ENCODE measurements around the gene CYSLTR2.
"Not testable (repeated sequence)": the region's sequence is repeated elsewhere in the genome, so short reads cannot be mapped to it uniquely, and the experiment has no call there.

CYSLTR2 gene

DNA sequence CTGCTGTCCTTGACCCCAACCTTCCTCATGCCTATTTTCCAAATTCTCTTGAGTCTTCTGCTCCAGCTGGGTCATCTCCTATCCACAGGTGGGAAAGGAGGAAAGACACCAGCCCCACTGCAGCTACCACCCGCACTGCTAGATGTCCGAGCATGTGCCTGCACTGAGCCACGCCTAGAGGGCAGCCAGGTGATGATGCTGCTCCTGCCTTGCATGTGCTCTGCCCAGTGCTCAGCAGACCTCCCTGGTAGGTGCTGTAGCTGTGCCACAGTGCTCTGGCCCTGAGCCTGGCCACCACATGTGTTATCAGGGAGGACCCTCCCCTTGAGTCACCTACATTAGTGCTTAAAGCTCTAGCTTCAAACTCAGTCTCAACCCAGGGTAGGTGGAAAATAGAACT, 6.9 kb upstream of the CYSLTR2 start:
- no peak for DNase-seq

GRCh38 chr13:48647625-48648024, 6.1 kb upstream of the CYSLTR2 start:
- DNase-seq, result no peak

DNA sequence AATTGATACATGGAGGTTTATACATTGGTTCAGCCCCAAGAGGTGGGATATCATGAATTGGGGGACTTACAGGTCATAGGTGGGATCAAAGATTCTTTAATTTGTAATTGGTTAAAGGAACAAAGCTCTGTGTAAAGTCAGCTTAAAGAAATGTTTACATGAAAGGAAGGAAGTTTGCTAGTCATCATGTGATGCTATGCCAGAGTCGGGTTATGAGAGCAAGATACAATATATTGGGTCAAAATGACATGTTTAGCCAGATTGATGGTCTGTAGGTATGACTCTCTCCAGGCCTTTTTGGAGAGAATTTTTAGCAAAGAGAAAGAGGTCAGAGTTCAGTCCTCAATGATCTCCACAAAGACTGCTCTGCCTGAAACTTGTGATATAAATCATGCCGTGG, 5.3 kb upstream of the CYSLTR2 start:
- DNase-seq, result no peak

DNA sequence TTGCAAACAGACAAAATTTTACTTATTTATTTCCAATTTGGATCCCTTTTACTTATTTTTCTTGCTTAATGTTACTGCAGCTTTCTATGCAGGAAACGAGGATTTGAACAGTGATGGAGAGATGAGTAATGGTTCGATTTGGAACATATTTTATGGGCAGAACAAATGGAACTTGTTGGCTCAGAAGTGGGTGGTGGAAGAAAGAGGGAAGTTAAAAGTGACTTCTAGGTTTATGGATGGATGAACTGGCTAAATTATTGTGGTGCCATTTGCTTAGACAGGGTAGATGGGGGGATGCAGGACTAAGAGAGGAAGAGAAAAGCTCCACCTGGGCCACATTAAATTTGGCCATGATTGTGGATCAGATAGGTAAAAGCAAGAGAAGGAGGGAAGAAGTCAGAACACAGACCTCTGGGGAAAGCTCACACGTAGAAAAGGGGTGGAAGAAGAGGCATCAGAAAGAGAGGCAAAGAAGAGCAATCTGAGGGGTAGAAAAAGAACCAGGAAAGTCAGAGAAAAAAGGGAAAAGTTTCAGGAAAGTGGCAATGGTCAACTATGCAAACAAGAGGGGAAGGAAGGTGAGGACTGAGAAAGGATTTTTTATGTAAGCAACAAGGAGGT, 768 bp upstream of the CYSLTR2 start:
- DNase-seq, result no peak

- DNase-seq, result no peak
Observed at GRCh38 chr13:48654511-48654910, 782 bp downstream of the CYSLTR2 start.

- no peak for DNase-seq
Observed at GRCh38 chr13:48655291-48655690, 1.6 kb downstream of the CYSLTR2 start.

DNA sequence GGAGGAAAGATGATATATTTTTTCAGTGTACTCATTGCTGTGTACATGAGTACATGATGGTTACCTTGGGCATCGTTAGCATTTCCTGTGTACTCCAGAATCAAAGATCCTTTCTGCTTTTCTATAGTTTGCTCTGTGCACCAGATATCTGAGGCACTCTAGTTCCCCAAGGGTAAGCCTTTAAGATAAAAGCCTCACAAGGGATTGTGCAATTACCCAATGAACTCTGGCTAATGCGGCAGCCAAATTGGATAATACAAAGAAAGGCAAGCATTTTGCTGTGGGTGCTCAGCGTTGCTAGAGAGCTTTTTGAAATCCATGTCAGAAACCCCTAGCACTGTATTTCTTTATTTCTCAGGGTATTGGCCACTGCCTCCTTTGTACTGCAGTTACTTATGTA, 2.9 kb downstream of the CYSLTR2 start:
- no peak for DNase-seq

GRCh38 chr13:48660361-48661076, 6.8 kb downstream of the CYSLTR2 start:
- no peak for DNase-seq

- DNase-seq, result no peak
Observed at GRCh38 chr13:48661107-48661506, 7.4 kb downstream of the CYSLTR2 start.

- no peak for DNase-seq
Observed at GRCh38 chr13:48662226-48662625, 8.5 kb downstream of the CYSLTR2 start.

DNA sequence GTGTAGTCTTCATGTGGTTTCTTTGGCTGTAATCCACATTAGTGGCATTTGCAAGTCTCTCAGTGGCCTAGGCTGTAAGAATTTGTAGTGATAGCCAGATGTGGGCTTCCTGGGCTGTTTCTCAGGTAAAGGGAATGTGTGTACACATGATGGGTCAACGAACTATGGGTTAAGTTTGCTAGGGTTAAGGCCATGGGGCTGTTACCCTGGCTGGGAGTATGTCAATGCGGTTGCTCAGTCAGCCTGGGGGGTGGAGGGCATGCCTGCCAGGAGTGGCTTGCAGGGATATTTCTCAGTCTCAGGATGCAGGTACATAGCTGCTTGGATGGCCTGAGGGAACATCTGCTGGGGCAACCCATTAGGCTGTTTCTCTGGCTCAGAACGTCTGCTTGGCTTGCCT, 13.4 kb downstream of the CYSLTR2 start:
- no peak for DNase-seq

DNA sequence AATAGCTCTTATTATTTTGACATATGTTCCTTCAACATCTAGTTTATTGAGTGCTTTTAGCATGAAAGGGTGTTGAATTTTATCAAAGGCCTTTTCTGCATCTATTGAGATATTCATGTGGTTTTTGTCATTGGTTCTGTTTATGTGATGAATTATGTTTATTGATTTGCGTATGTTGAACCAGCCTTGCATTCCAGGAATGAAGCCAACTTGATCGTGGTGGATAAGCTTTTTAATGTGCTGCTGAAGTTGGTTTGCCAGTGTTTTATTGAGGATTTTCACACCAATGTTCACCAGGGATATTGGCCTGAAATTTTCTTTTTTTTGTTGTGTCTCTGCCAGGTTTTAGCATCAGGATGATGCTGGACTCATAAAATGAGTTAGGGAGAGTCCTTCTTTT, 17.7 kb downstream of the CYSLTR2 start:
- DNase-seq, result not testable (repeated sequence)

GRCh38 chr13:48675247-48675646, 21.5 kb downstream of the CYSLTR2 start:
- no peak for DNase-seq

DNA sequence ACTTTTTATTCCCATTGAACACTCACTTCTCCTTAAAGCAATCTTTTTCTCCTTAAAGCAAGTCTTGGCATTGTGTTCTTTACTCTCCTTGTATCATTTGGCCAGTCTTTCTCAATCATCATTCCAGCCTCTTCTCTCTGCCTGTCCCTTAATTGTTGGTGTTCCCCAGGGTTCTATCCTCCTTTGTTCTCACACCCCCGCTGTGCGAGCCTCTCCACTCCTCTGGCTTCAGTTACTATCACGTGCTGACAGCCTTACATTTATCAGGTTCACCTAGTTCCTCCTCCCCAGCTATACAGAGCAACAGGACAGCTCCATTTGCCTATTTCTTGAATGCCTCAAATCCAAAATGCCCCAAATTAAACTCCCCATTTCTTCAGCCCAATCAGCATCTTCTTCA, 24.6 kb downstream of the CYSLTR2 start:
- DNase-seq, result no peak

DNA sequence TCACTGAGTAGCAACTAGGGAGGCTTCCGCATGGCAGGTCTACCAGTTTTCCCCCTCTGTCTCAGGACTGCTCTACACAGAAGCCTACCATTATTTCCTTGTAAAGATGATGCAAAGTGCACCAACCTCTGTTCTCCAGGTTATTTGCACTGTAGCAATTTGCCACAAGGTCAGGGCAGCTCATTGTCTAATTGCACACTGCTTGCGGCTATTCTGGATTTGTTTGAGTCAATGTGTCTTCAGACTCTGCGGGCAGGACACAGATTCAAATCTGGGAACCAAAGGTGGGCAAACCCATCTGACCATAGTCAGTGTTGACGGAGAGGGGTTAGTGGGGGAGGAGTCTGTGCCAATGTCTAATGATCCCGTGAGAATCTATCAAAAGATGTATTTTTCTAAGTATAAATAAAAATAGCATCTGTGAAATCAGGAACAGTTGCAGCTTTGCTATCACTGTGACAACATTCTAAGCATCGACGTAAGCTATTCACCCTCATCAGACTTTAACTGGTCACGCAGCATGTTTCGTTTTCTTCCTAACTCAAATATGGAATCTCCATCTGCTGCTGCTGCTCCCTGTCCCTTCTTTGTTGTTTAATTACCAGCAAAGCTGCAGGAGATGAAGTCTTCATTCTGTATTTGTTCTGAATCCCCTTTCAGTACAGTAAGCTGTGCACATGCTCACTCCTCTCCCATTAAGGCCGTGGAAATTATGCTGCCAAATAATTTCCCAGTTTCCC, 26.4 kb downstream of the CYSLTR2 start:
- no peak for DNase-seq

GRCh38 chr13:48680756-48681392, 27.1 kb downstream of the CYSLTR2 start:
- DNase-seq, result no peak

DNA sequence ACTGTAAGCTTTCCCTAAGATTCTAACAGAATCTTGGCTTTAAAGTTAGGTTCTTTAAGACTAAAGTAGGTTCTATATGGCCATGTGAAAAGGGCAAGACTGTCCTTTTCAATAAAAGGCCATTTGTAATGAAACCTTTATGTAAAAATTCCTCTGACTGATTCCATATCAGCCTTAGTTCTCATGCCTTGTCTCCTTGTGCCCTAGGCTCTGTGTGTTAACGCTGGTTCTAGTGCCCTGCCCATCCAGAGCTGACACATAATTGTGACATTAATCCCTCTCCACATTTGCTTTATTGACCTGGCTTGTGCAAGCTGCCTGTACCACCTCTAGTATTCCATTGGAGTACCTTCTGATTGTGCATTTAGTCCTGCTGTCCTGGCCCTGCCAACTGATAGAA, 28.2 kb downstream of the CYSLTR2 start:
- no peak for DNase-seq

- no peak for DNase-seq
Observed at GRCh38 chr13:48682436-48682835, 28.7 kb downstream of the CYSLTR2 start.

- no peak for DNase-seq
Observed at GRCh38 chr13:48686636-48687210, 33.0 kb downstream of the CYSLTR2 start.

- DNase-seq, result no peak
Observed at GRCh38 chr13:48687249-48687648, 33.5 kb downstream of the CYSLTR2 start.

- DNase-seq, result no peak
Observed at GRCh38 chr13:48693998-48694397, 40.3 kb downstream of the CYSLTR2 start.

DNA sequence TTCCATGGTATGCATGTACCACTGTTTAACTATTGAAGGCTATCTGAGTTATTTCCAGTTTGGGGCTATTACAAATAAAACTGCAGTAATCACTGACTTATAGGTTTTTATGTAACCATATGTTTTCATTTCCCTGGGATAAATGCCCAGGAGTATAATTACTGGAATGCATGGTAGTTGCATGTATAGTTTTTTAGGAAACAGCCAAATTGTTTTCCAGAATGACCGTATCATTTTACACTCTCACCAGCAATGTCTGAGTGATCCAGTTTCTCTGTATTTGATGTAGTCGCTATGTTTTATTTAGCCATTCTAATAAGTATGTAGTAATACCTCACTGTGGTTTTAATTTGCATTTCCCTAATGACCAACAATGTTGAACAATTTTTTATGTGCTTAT, 42.0 kb downstream of the CYSLTR2 start:
- no peak for DNase-seq

DNA sequence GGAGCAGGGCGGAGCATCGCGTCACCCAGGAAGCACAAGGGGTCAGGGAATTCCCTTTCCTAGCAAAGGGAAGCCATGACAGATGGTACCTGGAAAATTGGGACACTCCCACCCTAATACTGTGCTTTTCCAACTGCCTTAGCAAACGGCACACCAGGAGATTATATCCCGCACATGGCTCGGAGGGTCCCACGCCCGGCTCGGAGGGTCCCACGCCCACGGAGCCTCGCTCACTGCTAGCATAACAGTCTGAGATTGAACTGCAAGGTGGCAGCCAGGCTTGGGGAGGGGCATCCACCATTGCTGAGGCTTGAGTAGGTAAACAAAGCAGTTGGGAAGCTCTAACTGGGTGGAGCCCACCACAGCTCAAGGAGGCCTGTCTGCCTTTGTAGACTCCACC, 42.9 kb downstream of the CYSLTR2 start:
- not testable (repeated sequence) for DNase-seq

All from NCI-H2227 treated with DMSO at 0.1 percent for 48 hours (cell line).